NCI-H1436 treated with DMSO at 0.1 percent for 48 hours (cell line): ENCODE results near the gene ZNF835.

Experiments used
- DNase-seq: peaks from one replicate; lab custom pipeline; 2025; lab: John Stamatoyannopoulos, UW

ZNF835 gene

GRCh38 chr19:56663931-56664500, 7.5 kb downstream of the ZNF835 start:
- DNase-seq: no peak

- DNase-seq: no peak
Observed at GRCh38 chr19:56661248-56661647, 10.3 kb downstream of the ZNF835 start.

GRCh38 chr19:56660381-56661107, 11.0 kb downstream of the ZNF835 start:
- DNase-seq: no peak

- DNase-seq: no peak
Observed at GRCh38 chr19:56654151-56654550, 17.4 kb downstream of the ZNF835 start.

- DNase-seq: no peak
Observed at GRCh38 chr19:56643460-56643955, 28.0 kb downstream of the ZNF835 start.

GRCh38 chr19:56642711-56643459, 28.7 kb downstream of the ZNF835 start, which contains the start of gene SMIM17:
Gene SMIM17, plus strand, starts transcription at chr19:56643159. Its CDS starts 2,509 bp downstream, at chr19:56645668.
- DNase-seq: no peak

GRCh38 chr19:56639217-56639616, 32.3 kb downstream of the ZNF835 start:
- DNase-seq: no peak

- DNase-seq: no peak
Observed at GRCh38 chr19:56637976-56638555, 33.5 kb downstream of the ZNF835 start.

- DNase-seq: no peak
Observed at GRCh38 chr19:56633021-56633420, 38.5 kb downstream of the ZNF835 start.

GRCh38 chr19:56625708-56626107, 45.8 kb downstream of the ZNF835 start:
- DNase-seq: no peak

GRCh38 chr19:56623006-56623405, 48.6 kb downstream of the ZNF835 start:
- DNase-seq: no peak

- DNase-seq: no peak
Observed at GRCh38 chr19:56622374-56622773, 49.2 kb downstream of the ZNF835 start.

GRCh38 chr19:56619121-56619520, 52.4 kb downstream of the ZNF835 start:
- DNase-seq: no peak

GRCh38 chr19:56617531-56617930, 54.0 kb downstream of the ZNF835 start:
- no peak for DNase-seq

- no peak for DNase-seq
Observed at GRCh38 chr19:56613639-56614038, 57.9 kb downstream of the ZNF835 start.

- DNase-seq: no peak
Observed at GRCh38 chr19:56612737-56613136, 58.8 kb downstream of the ZNF835 start.
